Aorta (tissue), 5 donors: ENCODE results near the gene TRMT1. TPM values are rescaled to one million over a fixed set of nuclear protein-coding genes. Genes with fewer than 3 reads are reported as not detected.

Source experiments
- ATAC-seq: fragments of 200-7000 bp; cut with Tn5 transposase; one replicate; pipeline ENCODE4 v1.9.1; 2022; ENCODE audit warnings: moderate library complexity; ENCODE audit not compliant: low FRiP score
- DNase-seq, 2 donors: peaks; one replicate each; pipeline ENCODE4 v3.0.0-alpha.2; 2020
- H3K27ac ChIP-seq, 2 donors: one replicate each; pipeline ENCODE4 v1.5.1; 2013; ENCODE audit warnings: low read length in 2 of 2, mild to moderate bottlenecking in 2 of 2, moderate library complexity in 2 of 2, control low read depth in 1 of 2, inconsistent platforms in 1 of 2, low read depth in 1 of 2
- H3K27me3 ChIP-seq, 2 donors: one replicate each; pipeline ENCODE4 v1.6.1; 2013; ENCODE audit warnings: control low read depth in 1 of 2, low read length in 1 of 2, mild to moderate bottlenecking in 1 of 2, moderate library complexity in 1 of 2; ENCODE audit not compliant: insufficient read depth in 2 of 2, control insufficient read depth in 1 of 2
- H3K36me3 ChIP-seq, 2 donors: one replicate each; pipeline ENCODE4 v1.6.1; 2013; ENCODE audit warnings: control low read depth in 1 of 2, low read length in 1 of 2, mild to moderate bottlenecking in 1 of 2; ENCODE audit not compliant: insufficient read depth in 2 of 2, control insufficient read depth in 1 of 2
- H3K4me1 ChIP-seq, 2 donors: one replicate each; pipeline ENCODE4 v1.6.1; 2013; ENCODE audit warnings: low read length in 2 of 2, control low read depth in 1 of 2, mild to moderate bottlenecking in 1 of 2, moderate library complexity in 1 of 2; ENCODE audit not compliant: insufficient read depth in 2 of 2, control insufficient read depth in 1 of 2
- H3K4me3 ChIP-seq, 2 donors: one replicate each; pipeline ENCODE4 v1.5.1; 2013; ENCODE audit warnings: low read length in 2 of 2, control low read depth in 1 of 2, mild to moderate bottlenecking in 1 of 2
- H3K9me3 ChIP-seq: one replicate; pipeline ENCODE4 v1.6.1; 2013; ENCODE audit warnings: mild to moderate bottlenecking, low read length; ENCODE audit not compliant: control insufficient read depth
- WGBS, 2 donors: extraction: QIAGEN DNeasy Blood & Tissue Kit; methylation state at CpG; one replicate each; pipeline ENCODE4 v1.1.7; 2013; 5-methylcytosine and 5-hydroxymethylcytosine counted together
- intact Hi-C, 2 donors: fragments of 100-400 bp; cut with DNase I; formaldehyde crosslinking; loops; one replicate each; pipeline versions ENCODE4 v1.14.2 to v1.15.0; 2022
- polyA plus RNA-seq, 2 donors: library from polyadenylated mRNA; stranded (reverse); fragments of 200-250 nt; gene quantifications; one replicate each; pipeline ENCODE4 v1.2.3, GENCODE V29; 2013
- total RNA-seq, 2 donors: library from RNA; stranded (reverse); fragmentation: NEBNext Ultra II Directional; extraction: Animal tissue kit (Norgen Biotek cat#: 25700); gene quantifications; one replicate each; pipeline ENCODE4 v1.2.1, GENCODE V29; 2021
- donor health status: healthy with polysubstance abuse.
- donor health status: Bipolar disorder and iron deficiency.
- donor health status: DM: no; HTN: no; CAD: no.
- donor health status: DM: no; HTN: no; CAD: no.
- donor health status: DM: yes; HTN: yes; CAD: no.

TRMT1 gene
- total and polyA plus RNA-seq, 4 donors, result 17.9 to 62.2 (median 25.2) TPM

DNA sequence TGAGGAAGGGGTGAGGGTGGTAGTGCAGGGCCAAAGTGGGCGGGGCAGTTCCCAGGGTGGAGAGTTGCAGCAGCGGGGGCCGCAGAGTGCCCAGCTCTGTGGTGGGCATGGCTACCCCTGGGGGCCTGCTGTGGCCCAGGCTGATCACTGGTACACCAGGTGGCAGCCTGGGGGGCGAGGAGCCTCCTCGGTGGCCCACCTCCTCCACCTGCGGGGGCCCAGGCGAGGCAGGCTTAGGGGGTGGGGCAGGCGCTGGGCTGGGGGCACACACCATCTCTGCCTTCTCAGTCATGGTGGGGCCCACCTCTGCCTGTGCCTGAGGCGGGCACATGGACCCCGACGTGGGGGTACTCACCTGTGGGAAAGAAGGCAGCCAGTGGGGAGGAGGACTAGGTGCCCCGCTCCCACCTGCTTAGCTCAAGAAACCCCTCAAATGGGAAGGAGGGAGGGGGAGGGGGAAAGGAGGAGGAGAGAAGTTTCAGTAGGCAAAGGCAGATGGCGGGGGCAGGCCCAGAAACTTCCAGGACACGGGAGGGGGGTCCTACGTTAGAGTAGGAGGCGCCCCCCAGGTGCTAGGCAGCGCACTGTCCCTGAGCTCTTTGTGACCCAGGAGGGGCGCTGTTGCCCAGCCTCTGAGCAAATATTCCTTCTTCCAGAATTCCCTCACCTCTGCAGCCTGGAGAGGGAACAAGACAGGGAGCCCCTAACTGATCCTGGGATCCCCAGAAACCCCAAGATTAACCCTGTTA, 15.5 kb downstream of the TRMT1 start:
- DNase-seq (no peak), ATAC-seq (no peak)
- intact Hi-C loops, result no loop called here

DNA sequence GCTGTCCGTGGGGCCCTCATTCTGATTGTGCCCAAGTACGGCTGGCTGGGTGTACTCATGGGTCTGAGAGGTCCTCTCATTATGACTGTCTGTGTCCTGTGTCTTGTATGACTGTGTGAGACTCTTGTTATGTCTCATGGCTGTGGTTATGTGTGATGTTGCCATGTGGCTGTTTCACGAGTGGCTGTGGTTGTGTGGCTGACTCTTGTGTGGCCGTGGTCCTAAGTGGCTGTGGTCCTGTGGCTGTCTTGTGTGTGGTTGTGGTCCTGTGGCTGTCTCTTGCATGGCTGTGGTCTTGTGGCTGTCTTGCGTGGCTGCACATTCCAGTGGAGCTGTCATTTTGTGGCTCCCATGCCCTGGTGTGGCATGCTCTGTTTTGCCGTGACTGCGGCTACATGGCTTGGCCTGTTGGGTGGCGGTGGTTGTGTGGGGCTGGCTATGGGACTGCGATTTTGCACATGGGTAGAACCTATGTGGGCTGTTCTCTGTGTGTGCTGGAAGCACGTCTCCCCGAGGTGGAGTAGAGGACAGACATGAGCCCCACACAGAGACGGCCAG, 16.4 kb downstream of the TRMT1 start:
- intact Hi-C loops, result no loop called here
- Histone ChIP-seq H3K36me3 (no peaks in the 10 kb centered on the region), H3K27ac (no peak overlapping the region), H3K4me3 (no peak overlapping the region), H3K4me1 (no peaks in the 10 kb centered on the region), H3K9me3 (no peaks in the 10 kb centered on the region), H3K27me3 (no peaks in the 10 kb centered on the region)
- WGBS, 2 donors, result 70% methylated on average over 12 of the region's 12 CpGs
- no peak for ATAC-seq
- no peak for DNase-seq

More for the DNA sequence above, 15.5 kb downstream of the TRMT1 start:
- H3K27me3 ChIP-seq, result no peaks in the 10 kb centered on the region
- no peak overlapping the region for H3K4me3 ChIP-seq
- no peaks in the 10 kb centered on the region for H3K4me1 ChIP-seq
- H3K9me3 ChIP-seq, result no peaks in the 10 kb centered on the region
- H3K27ac ChIP-seq, result no peak overlapping the region
- 68 to 69% methylated on average over 14 to 18 of the region's 18 CpGs for WGBS, 2 donors
- H3K36me3 ChIP-seq, result no peaks in the 10 kb centered on the region

DNA sequence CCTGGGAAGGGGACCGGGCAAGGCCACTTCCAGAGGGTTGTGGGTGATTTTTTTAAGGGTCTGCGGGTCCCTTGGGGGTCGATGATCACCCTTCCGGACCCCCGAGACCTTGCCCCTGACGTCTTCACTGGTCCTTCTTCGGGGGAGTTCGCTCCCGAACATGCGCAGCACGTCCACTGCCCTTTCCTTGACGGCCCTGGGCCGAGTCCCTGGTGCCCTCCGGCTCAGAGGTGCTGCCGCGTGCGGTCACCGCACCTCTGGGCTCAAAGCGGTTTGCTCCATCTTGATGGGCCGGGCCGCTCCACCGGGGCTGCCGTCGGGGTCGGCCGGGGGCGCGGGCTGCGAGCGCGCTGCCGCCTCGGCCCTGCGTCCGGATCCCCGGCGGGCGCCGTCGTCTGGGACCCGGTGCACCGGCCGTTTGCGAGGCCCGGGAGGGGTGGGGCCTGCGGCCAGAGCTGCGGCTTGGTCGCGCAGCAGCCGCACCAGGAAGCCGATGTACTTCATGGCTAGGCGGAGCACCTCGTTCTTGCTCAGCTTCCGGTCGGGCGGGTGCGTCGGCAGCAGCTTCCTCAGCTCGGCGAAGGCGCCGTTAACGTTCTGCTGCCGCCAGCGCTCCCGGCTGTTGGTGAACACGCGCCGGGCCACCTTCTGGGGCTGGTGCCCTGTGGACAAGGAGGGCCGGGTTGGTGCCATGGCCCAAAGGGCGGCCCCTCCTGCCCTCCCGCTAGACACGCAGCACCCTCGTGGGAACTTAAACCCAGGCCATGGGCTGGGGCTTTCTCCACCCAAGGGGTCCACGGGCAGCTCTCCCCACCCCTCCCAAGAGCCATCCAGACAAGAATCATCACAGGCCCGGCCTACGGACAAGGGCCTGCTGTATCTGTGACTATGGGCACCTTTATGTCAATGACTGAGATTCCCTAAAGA, 17.2 kb downstream of the TRMT1 start:
- Histone ChIP-seq H3K9me3 (no peaks in the 10 kb centered on the region), H3K27ac (peak overlapping the region in 1 of 2 donors; percentile 12), H3K4me1 (no peaks in the 10 kb centered on the region), H3K36me3 (no peaks in the 10 kb centered on the region), H3K27me3 (no peaks in the 10 kb centered on the region), H3K4me3 (no peak overlapping the region)
- ATAC-seq, result no peak
- WGBS, 2 donors, result 76 to 80% methylated on average over 72 to 77 of the region's 77 CpGs
- intact Hi-C loops, result no loop called here
- DNase-seq, result peak; percentile 88 to 89

DNA sequence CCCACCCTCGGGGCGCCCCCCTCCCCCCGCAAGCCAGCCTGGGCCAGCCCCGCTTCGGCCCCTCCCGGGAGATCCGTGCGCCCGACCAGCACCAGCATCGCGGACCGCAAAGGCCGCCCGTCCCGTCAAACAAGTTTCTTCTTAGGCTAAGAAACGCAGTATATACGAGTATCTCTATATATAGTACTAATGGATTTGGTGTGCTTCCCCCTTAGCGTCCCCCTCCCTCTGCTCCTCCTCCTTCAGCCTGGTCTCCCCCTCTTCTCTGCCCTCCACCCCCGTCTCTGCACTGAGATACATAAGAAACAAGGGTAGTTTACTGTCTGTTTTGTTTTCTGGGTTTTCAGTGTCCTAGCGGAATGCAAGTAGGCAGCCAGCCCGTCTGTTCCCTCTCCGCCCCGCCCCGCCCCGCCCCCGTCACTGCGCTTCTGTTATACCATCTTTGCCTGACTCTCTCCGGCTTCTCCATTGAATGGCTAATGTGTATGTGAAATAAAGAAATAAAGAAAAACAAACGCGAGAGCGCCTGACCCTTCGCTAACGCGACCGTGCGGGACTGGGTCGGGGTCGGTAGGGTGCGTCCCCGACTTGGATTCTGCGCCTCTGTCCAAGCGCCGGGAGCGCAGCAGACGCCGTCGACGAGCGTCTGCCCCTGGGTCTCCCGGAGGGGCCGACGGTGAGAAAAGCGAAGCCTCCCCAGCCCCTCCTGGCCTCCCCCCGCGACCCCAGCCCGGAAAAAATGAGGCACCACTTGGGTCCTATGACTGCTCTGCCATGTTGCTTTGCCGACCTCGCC, 18.1 kb downstream of the TRMT1 start:
- Histone ChIP-seq H3K4me1 (no peaks in the 10 kb centered on the region), H3K27me3 (no peaks in the 10 kb centered on the region)
- ATAC-seq, result no peak

DNA sequence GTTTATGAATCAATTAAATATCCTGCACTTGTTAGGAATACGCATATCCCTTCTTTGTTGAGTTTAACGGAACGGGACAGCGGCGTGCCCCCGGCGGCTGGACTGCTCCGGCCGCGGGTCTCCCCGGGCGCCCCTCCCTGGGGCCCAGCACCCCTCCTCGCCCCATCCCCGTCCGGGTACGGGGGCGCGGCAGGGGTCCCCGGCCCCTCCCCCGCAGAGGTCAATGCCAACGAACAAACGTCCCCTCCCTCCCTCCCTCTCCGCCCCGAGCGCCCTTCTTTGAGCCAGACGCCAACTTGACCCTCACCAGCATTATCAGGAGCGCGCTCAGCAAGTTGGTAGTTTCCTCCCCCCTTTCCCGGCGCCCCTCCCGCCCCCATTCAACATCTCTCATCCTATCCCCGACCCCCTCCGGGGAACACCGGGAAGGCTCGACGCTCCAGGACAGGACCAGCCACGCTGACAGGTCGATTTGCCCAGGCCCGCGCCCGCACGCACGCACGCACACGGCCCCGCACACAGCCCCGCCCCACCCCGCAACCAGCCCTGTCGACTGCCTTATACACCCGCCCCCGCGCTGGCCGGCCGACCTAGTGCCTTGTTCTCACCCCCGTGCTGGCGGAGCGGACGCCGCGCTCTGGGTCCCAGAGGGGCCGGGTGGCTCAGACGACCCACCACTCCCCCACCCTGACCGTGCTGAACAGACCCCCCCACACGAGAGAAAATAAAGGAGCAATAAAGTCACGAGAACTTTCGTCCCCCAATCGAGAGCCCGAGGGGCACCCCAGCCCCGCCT, 18.9 kb downstream of the TRMT1 start:
- Histone ChIP-seq H3K4me1 (no peaks in the 10 kb centered on the region), H3K4me3 (no peak overlapping the region), H3K27me3 (no peaks in the 10 kb centered on the region), H3K36me3 (no peaks in the 10 kb centered on the region), H3K9me3 (no peaks in the 10 kb centered on the region), H3K27ac (no peak overlapping the region)
- peak; percentile 1 for ATAC-seq
- 21 to 24% methylated on average over 45 to 69 of the region's 69 CpGs for WGBS, 2 donors
- peak; percentile 82 to 88 for DNase-seq
- intact Hi-C loops, result no loop called here

More for the DNA sequence above, 18.1 kb downstream of the TRMT1 start:
- intact Hi-C loops, result no loop called here
- DNase-seq, result peak in 1 of 2 donors; percentile 63
- WGBS, 2 donors, result 47 to 51% methylated on average over 52 to 58 of the region's 58 CpGs
- Histone ChIP-seq H3K4me3 (no peak overlapping the region), H3K36me3 (no peaks in the 10 kb centered on the region), H3K27ac (no peak overlapping the region), H3K9me3 (no peaks in the 10 kb centered on the region)

DNA sequence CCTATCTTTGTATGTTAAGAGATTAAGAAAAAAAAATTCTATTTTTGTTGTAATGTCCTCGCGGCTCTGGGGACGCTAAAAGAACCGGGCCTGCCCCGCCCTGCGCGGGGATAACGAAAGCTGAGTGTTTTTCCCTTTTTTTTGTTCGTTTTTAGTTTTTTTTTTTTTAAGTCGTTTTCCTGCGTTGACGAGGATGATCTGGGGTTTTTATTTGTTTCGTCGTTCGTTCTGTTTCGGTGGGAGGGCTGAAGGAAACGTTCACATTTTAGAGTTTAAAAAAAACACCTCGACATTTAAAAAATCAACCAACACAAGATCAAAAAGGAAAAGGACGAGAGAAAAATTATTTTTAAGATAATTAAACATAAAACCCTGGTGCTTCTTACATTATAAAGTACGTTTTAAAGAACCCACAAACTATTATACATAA, 19.5 kb downstream of the TRMT1 start:
- intact Hi-C loops, result no loop called here
- no peak overlapping the region for H3K27ac ChIP-seq
- no peaks in the 10 kb centered on the region for H3K27me3 ChIP-seq

DNA sequence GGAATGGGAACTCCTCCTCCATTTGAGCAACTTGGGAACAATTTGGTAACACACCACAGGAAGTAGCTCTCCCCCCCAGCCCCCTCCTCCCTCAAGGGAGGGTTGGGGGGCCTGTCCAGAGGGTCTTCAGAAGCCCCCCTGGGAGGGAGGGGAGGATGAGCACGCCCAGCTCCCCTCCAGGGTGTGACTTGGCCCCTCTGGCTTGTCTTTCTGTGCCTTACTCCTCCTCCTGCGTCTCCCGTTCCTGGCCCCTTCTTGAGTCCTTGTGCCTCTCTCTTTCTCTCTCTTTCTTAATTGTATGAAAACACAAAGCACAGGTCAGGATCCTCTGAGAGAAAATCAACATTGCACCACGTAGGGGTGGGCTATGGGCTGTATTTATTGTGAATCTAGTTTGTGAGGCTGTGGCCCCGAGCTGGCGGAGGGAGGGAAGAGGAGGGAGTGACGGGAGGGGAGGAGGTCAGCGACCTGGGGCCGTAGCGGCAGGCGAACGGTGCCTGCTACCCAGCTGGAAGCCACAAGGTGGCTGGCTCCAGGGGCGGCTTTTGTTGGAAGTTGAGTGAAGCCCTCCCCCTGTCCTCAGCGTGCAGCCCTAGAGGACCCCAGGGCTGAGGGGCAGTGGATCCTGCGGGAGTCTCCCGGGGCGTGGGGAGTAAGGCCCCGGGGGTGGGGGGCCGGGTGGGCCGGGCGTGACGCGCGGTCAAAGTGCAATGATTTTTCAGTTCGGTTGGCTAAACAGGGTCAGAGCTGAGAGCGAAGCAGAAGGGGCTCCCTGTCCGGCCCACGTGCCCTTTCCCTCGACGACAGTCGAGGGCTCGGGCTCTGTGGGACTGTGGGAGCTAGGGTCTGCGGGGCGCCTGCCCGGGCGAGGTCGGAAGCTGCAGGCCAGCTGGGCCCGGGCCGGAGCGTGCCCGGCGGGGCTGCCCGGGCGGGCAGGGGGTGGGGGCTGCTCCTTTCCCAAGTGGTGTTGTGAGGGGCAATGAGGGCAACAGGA, 20.3 kb downstream of the TRMT1 start:
- no peak overlapping the region for H3K4me3 ChIP-seq
- intact Hi-C loops, result loop anchor here in 1 of 2 donors (2.0 kb wide), 1 partner anchor 117 kb away; no protein-coding TSS in a partner anchor
- peak in 1 of 2 donors; percentile 64 for DNase-seq

More for the DNA sequence above, 19.5 kb downstream of the TRMT1 start:
- Histone ChIP-seq H3K36me3 (no peaks in the 10 kb centered on the region), H3K9me3 (no peaks in the 10 kb centered on the region), H3K4me3 (no peak overlapping the region), H3K4me1 (peaks cover 0 to 3% of the 10 kb centered on the region in 2 donors)
- no peak for ATAC-seq
- no peak for DNase-seq
- WGBS, 2 donors, result 73 to 76% methylated on average over 20 of the region's 20 CpGs

More for the DNA sequence above, 20.3 kb downstream of the TRMT1 start:
- WGBS, 2 donors, result 68 to 70% methylated on average over 42 to 44 of the region's 44 CpGs
- H3K27me3 ChIP-seq, result no peaks in the 10 kb centered on the region
- H3K27ac ChIP-seq, result no peak overlapping the region
- no peaks in the 10 kb centered on the region for H3K36me3 ChIP-seq
- H3K9me3 ChIP-seq, result no peaks in the 10 kb centered on the region
- no peak for ATAC-seq
- H3K4me1 ChIP-seq, result peaks cover 0 to 3% of the 10 kb centered on the region in 2 donors
